Measurements from ENCODE around the gene ACSL4. TPM values are rescaled to one million over a fixed set of nuclear protein-coding genes. Genes with fewer than 3 reads are reported as not detected.

Gene ACSL4
- total RNA-seq, 1 experiment from 2014 or later, result 38.3 TPM

DNA sequence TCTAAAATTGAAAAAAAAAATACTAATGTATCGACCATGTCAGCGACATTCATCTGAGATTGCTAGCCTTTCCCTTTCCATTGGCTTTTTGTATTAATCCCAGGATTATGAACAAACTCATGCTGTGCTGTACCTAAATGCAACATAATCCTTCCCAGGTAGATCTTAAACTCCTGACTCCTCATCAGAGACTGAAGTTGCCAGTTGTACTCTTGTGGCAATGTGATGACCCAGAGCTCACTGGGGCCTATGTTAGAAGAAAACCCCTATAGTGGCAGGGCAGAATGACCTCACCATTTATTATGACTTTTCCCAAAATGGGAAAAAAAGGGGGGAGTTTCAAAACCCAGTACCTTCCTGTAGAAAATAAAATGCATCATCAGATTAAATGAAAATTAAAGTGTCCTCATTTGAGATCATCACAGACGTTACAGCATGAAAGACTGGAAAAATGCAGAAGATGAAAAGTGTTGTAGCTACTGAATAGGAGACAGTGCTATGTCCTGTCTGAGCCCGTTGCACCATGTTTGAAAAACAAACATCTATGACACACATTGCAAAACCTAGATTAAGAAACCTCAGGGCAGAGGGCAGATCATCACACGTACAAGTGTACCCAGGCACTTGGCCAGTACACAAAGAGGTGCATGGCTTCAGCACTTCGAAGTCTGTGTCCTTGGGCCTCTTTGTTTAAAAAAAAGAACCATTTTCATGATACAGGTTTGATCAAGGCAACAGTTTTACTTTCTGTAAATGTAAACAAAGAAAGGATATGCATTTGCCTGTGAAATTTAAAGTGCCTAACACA is 6.8 kb upstream of the ACSL4 start:
- CTCF ChIA-PET, result interaction anchor here (1.0 kb wide), 1 partner anchor 27 kb away, joined by 4 read pairs; no protein-coding TSS in a partner anchor

DNA sequence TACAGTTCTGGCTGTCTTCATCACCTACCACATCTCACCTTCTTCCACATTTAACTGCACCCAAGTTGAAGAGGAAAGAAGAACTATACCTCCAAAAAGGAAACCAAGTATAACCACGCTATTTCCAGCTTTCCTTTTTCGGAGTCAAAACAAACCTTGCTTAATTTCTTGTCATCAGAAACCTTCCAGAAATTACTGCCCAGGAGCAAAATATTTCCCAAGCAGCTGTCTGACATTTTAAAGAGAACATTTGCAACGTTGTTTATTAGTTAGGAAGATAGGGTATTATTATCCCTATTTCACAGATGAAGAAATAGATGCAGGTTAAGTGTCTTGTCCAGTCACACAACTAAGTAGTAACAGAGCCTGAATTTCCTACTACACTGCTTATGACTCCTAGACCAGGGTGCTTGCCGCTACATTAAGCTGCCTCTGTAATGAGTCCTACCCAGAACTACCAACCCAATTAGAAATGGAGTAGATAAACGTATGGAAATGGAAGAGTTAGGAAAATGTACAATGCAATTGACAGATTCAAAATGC is 2.2 kb upstream of the ACSL4 start:
- Histone ChIP-seq H3K36me3 (ENCODE audit: control insufficient read depth, insufficient read depth, low read length) (no peaks in the 10 kb centered on the region), H3K4me3 (ENCODE audit: low read depth, low read length) (no peak overlapping the region), H3K9me3 (no peaks in the 10 kb centered on the region), H3K27me3 (replicated peaks; ENCODE audit: control insufficient read depth, insufficient read depth, low read length) (no peaks in the 10 kb centered on the region), H3K4me1 (peaks cover 5% of the 10 kb centered on the region)
- Mint-ChIP-seq H3K36me3 (ENCODE audit: insufficient read depth, unreplicated experiment) (peaks cover 8% of the 10 kb centered on the region), H3K27ac (ENCODE audit: unreplicated experiment) (no peak overlapping the region), H3K27me3 (ENCODE audit: insufficient read depth, unreplicated experiment) (no peaks in the 10 kb centered on the region), H3K9me3 (ENCODE audit: unreplicated experiment) (no peaks in the 10 kb centered on the region), H3K4me1 (ENCODE audit: low read depth, unreplicated experiment) (peaks cover 6% of the 10 kb centered on the region), H3K4me3 (ENCODE audit: unreplicated experiment) (no peak overlapping the region)
- CTCF ChIA-PET, result interaction anchor here (0.7 kb wide), 1 partner anchor 92 kb away, joined by 3 read pairs; no protein-coding TSS in a partner anchor
- TF ChIP-seq, protein P1, sequence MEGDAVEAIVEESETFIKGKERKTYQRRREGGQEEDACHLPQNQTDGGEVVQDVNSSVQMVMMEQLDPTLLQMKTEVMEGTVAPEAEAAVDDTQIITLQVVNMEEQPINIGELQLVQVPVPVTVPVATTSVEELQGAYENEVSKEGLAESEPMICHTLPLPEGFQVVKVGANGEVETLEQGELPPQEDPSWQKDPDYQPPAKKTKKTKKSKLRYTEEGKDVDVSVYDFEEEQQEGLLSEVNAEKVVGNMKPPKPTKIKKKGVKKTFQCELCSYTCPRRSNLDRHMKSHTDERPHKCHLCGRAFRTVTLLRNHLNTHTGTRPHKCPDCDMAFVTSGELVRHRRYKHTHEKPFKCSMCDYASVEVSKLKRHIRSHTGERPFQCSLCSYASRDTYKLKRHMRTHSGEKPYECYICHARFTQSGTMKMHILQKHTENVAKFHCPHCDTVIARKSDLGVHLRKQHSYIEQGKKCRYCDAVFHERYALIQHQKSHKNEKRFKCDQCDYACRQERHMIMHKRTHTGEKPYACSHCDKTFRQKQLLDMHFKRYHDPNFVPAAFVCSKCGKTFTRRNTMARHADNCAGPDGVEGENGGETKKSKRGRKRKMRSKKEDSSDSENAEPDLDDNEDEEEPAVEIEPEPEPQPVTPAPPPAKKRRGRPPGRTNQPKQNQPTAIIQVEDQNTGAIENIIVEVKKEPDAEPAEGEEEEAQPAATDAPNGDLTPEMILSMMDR (IDR thresholded peaks at IDR 0.05; ENCODE audit: insufficient read depth in 1 of 2, low read depth in 1 of 2, low read length in 1 of 2, severe bottlenecking in 1 of 2, unreplicated experiment in 1 of 2), result no peak
- no TSS peak for BruUV-seq (replicated peaks)
- intact Hi-C loops (cut with micrococcal nuclease; ENCODE audit: unreplicated experiment), result no loop called here
- DNase-seq, result no peak
- POLR2A ChIA-PET, result no interaction called here

More for the DNA sequence above, 6.8 kb upstream of the ACSL4 start:
- Histone ChIP-seq H3K4me1 (peaks cover 5% of the 10 kb centered on the region; the same call in 1 of the 2 replicates), H3K4me3 (ENCODE audit: low read depth, low read length) (no peak overlapping the region), H3K36me3 (ENCODE audit: control insufficient read depth, insufficient read depth, low read length) (no peaks in the 10 kb centered on the region), H3K9me3 (no peaks in the 10 kb centered on the region), H3K27me3 (replicated peaks; ENCODE audit: control insufficient read depth, insufficient read depth, low read length) (no peaks in the 10 kb centered on the region)
- Mint-ChIP-seq H3K4me1 (ENCODE audit: low read depth, unreplicated experiment) (no peaks in the 10 kb centered on the region), H3K9me3 (ENCODE audit: unreplicated experiment) (no peaks in the 10 kb centered on the region), H3K4me3 (ENCODE audit: unreplicated experiment) (no peak overlapping the region), H3K27ac (ENCODE audit: unreplicated experiment) (no peak overlapping the region), H3K36me3 (ENCODE audit: insufficient read depth, unreplicated experiment) (no peaks in the 10 kb centered on the region), H3K27me3 (ENCODE audit: insufficient read depth, unreplicated experiment) (no peaks in the 10 kb centered on the region)
- TF ChIP-seq, protein P1 (IDR thresholded peaks at IDR 0.05; ENCODE audit: insufficient read depth in 1 of 2, low read depth in 1 of 2, low read length in 1 of 2, severe bottlenecking in 1 of 2, unreplicated experiment in 1 of 2), result no peak
- intact Hi-C loops (cut with micrococcal nuclease; ENCODE audit: unreplicated experiment), result no loop called here
- no TSS peak for BruUV-seq (replicated peaks)
- peak; percentile 42 to 58 for DNase-seq
- POLR2A ChIA-PET, result interaction anchor here (0.6 kb wide), 1 partner anchor 21 kb away, joined by 3 read pairs; no protein-coding TSS in a partner anchor

DNA sequence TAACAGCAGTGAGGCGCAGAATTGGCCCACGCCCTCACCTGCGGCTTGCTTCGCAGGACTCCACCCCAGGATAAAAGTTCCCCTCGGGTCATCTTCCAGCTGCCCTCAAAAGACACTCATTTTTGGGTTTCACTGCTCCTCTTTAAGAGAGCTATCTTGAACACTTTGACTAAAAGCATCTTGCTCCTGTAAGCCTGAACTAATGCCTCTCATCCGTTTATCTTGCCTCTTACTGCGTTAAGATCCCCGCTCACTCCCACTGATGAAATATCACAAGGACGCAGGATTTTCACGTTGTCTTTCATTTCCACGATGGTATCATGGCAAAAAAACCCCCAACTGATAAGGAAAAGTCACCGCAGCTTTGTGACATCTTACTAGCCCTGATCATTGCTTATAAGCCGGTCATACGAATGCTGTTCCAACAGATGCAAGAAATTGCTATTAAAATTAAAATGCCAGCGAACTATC is 591 bp upstream of the ACSL4 start:
- no peak for DNase-seq
- peak overlapping the region; percentile 76 for H3K4me3 ChIP-seq (ENCODE audit: low read depth, low read length)
- no peaks in the 10 kb centered on the region for H3K27me3 Mint-ChIP-seq (ENCODE audit: insufficient read depth, unreplicated experiment)
- no peak overlapping the region for H3K27ac Mint-ChIP-seq (ENCODE audit: unreplicated experiment)
- peak overlapping the region; percentile 98 for H3K4me3 Mint-ChIP-seq (ENCODE audit: unreplicated experiment)
- no peaks in the 10 kb centered on the region for H3K36me3 ChIP-seq (ENCODE audit: control insufficient read depth, insufficient read depth, low read length)
- ChIA-PET POLR2A (interaction anchor here (0.6 kb wide), 2 partner anchors 67 to 80 kb away, joined by 3 to 7 read pairs; no protein-coding TSS in a partner anchor), CTCF (no interaction called here)
- H3K9me3 ChIP-seq, result no peaks in the 10 kb centered on the region
- no peaks in the 10 kb centered on the region for H3K27me3 ChIP-seq (replicated peaks; ENCODE audit: control insufficient read depth, insufficient read depth, low read length)
- H3K36me3 Mint-ChIP-seq (ENCODE audit: insufficient read depth, unreplicated experiment), result peaks cover 8% of the 10 kb centered on the region
- no TSS peak for BruUV-seq (replicated peaks)
- TF ChIP-seq, protein P1 (IDR thresholded peaks at IDR 0.05; ENCODE audit: insufficient read depth in 1 of 2, low read depth in 1 of 2, low read length in 1 of 2, severe bottlenecking in 1 of 2, unreplicated experiment in 1 of 2), result no peak
- H3K4me1 Mint-ChIP-seq (ENCODE audit: low read depth, unreplicated experiment), result peaks cover 6% of the 10 kb centered on the region
- H3K9me3 Mint-ChIP-seq (ENCODE audit: unreplicated experiment), result no peaks in the 10 kb centered on the region
- intact Hi-C loops (cut with micrococcal nuclease; ENCODE audit: unreplicated experiment), result loop anchor here (5.0 kb wide), 2 partner anchors 99 to 124 kb away; no protein-coding TSS in a partner anchor
- no peaks in the 10 kb centered on the region; the same call in 1 of the 2 replicates for H3K4me1 ChIP-seq

All from Caco-2 (cell line).